ENCODE data around the gene ATP1B1.

Gene ATP1B1

GRCh38 chr1:169106095-169106920 lies at the start of gene ATP1B1:
TSS of gene ATP1B1 (plus strand) at chr1:169106690. CDS start at chr1:169106830, 140 bp downstream.
- peak; percentile 95 for DNase-seq (ENCODE audit: extremely low spot score)
- TF ChIP-seq CTCF (IDR thresholded peaks at IDR 0.05; ENCODE audit: control extremely low read depth, extremely low read depth, low read depth, missing control alignments) = peak; percentile 42
- CTCF ChIA-PET = interaction anchor here (1.0 to 3.0 kb wide), 5 partner anchors 10 to 764 kb away, joined by 3 to 9 read pairs (median 3); no protein-coding TSS in a partner anchor
- POLR2A ChIA-PET = no interaction called here

GRCh38 chr1:169059421-169059820 lies 47.1 kb upstream of the ATP1B1 start:
- CTCF ChIA-PET = no interaction called here
- POLR2A ChIA-PET = no interaction called here
- no peak for TF ChIP-seq CTCF (IDR thresholded peaks at IDR 0.05; ENCODE audit: control extremely low read depth, extremely low read depth, low read depth, missing control alignments)
- DNase-seq (ENCODE audit: extremely low spot score) = no peak

GRCh38 chr1:169060043-169060722 lies 46.3 kb upstream of the ATP1B1 start:
- CTCF ChIA-PET = interaction anchor here (0.8 to 1.0 kb wide), 2 partner anchors 12 to 14 kb away, joined by 3 read pairs; no protein-coding TSS in a partner anchor
- DNase-seq (ENCODE audit: extremely low spot score) = no peak
- POLR2A ChIA-PET = no interaction called here
- no peak for TF ChIP-seq CTCF (IDR thresholded peaks at IDR 0.05; ENCODE audit: control extremely low read depth, extremely low read depth, low read depth, missing control alignments)

- no peak for TF ChIP-seq CTCF (IDR thresholded peaks at IDR 0.05; ENCODE audit: control extremely low read depth, extremely low read depth, low read depth, missing control alignments)
- CTCF ChIA-PET = interaction anchor here (0.8 to 1.2 kb wide), 3 partner anchors 11 to 15 kb away, joined by 3 to 4 read pairs (median 3); no protein-coding TSS in a partner anchor
- DNase-seq (ENCODE audit: extremely low spot score) = no peak
- POLR2A ChIA-PET = no interaction called here
Observed at GRCh38 chr1:169060919-169061639, 45.4 kb upstream of the ATP1B1 start.

- TF ChIP-seq CTCF (IDR thresholded peaks at IDR 0.05; ENCODE audit: control extremely low read depth, extremely low read depth, low read depth, missing control alignments) = no peak
- DNase-seq (ENCODE audit: extremely low spot score) = no peak
- CTCF ChIA-PET = interaction anchor here (1.2 kb wide), 2 partner anchors 10 to 15 kb away, joined by 3 to 4 read pairs; no protein-coding TSS in a partner anchor
- POLR2A ChIA-PET = no interaction called here
Observed at GRCh38 chr1:169062152-169062551, 44.3 kb upstream of the ATP1B1 start.

- TF ChIP-seq CTCF (IDR thresholded peaks at IDR 0.05; ENCODE audit: control extremely low read depth, extremely low read depth, low read depth, missing control alignments) = no peak
- DNase-seq (ENCODE audit: extremely low spot score) = no peak
- CTCF ChIA-PET = no interaction called here
- POLR2A ChIA-PET = no interaction called here
Observed at GRCh38 chr1:169064103-169064502, 42.4 kb upstream of the ATP1B1 start.

Measured in GM10248 (cell line).